ENCODE data around the gene PGGHG. TPM values are rescaled to one million over a fixed set of nuclear protein-coding genes. Genes with fewer than 3 reads are reported as not detected.

The PGGHG gene
- total RNA-seq, 1 donor from 2014 or later = 49.5 TPM

GRCh38 chr11:340539-341512, 51.9 kb downstream of the PGGHG start:
- no peak for DNase-seq (ENCODE audit: low spot score)
- H3K9me3 Mint-ChIP-seq (ENCODE audit: low read depth) = no peaks in the 10 kb centered on the region
- H3K27me3 Mint-ChIP-seq (ENCODE audit: low read depth) = no peaks in the 10 kb centered on the region
- no peak overlapping the region for H3K4me3 Mint-ChIP-seq (ENCODE audit: unreplicated experiment)
- peaks cover 12% of the 10 kb centered on the region for H3K4me1 Mint-ChIP-seq (ENCODE audit: low read depth)
- no peak overlapping the region for H3K27ac Mint-ChIP-seq (ENCODE audit: unreplicated experiment)
- H3K36me3 Mint-ChIP-seq (ENCODE audit: low read depth) = no peaks in the 10 kb centered on the region
- no peak for TF ChIP-seq CTCF (IDR thresholded peaks at IDR 0.05)

- H3K27me3 Mint-ChIP-seq (ENCODE audit: low read depth) = no peaks in the 10 kb centered on the region
- DNase-seq (ENCODE audit: low spot score) = no peak
- no peak for TF ChIP-seq CTCF (IDR thresholded peaks at IDR 0.05)
- no peaks in the 10 kb centered on the region for H3K4me1 Mint-ChIP-seq (ENCODE audit: low read depth)
- H3K36me3 Mint-ChIP-seq (ENCODE audit: low read depth) = no peaks in the 10 kb centered on the region
- no peak overlapping the region for H3K4me3 Mint-ChIP-seq (ENCODE audit: unreplicated experiment)
- no peaks in the 10 kb centered on the region for H3K9me3 Mint-ChIP-seq (ENCODE audit: low read depth)
- no peak overlapping the region for H3K27ac Mint-ChIP-seq (ENCODE audit: unreplicated experiment)
Measured at GRCh38 chr11:342328-342727, 53.4 kb downstream of the PGGHG start.

GRCh38 chr11:344836-345578, 56.1 kb downstream of the PGGHG start:
- Mint-ChIP-seq H3K9me3 (ENCODE audit: low read depth) (no peaks in the 10 kb centered on the region), H3K4me3 (ENCODE audit: unreplicated experiment) (no peak overlapping the region), H3K4me1 (ENCODE audit: low read depth) (no peaks in the 10 kb centered on the region), H3K36me3 (ENCODE audit: low read depth) (no peaks in the 10 kb centered on the region), H3K27me3 (ENCODE audit: low read depth) (no peaks in the 10 kb centered on the region), H3K27ac (ENCODE audit: unreplicated experiment) (no peak overlapping the region)
- DNase-seq (ENCODE audit: low spot score) = no peak
- TF ChIP-seq CTCF (IDR thresholded peaks at IDR 0.05) = no peak

Other genes with a start within 250 kb of the PGGHG start
- not detected in 3 replicates for gene SCGB1C1, start 96.0 kb upstream of the PGGHG start, total RNA-seq
- gene BET1L, start 81.7 kb upstream of the PGGHG start, total RNA-seq = 58.0 to 71.1 TPM (median 59.6 TPM) in 3 replicates
- gene RIC8A, start 81.4 kb upstream of the PGGHG start, total RNA-seq = 107 to 130 TPM (median 124 TPM) in 3 replicates
- 14.5 to 20.9 TPM (median 18.5 TPM) in 3 replicates for gene SIRT3, start 52.8 kb upstream of the PGGHG start, total RNA-seq
- 103 to 122 TPM (median 104 TPM) in 3 replicates for gene PSMD13, start 52.1 kb upstream of the PGGHG start, total RNA-seq
- gene NLRP6, start 10.7 kb upstream of the PGGHG start, total RNA-seq = not detected in 3 replicates
- gene IFITM5, start 10.4 kb downstream of the PGGHG start, total RNA-seq = not detected in 3 replicates
- gene IFITM2, start 18.7 kb downstream of the PGGHG start, total RNA-seq = 100 to 109 TPM (median 107 TPM) in 3 replicates
- 1.0 to 3.3 TPM (median 1.6 TPM) in 3 replicates for gene IFITM1, start 24.9 kb downstream of the PGGHG start, total RNA-seq
- 377 to 394 TPM (median 392 TPM) in 3 replicates for gene IFITM3, start 31.7 kb downstream of the PGGHG start, total RNA-seq
- gene B4GALNT4, start 80.4 kb downstream of the PGGHG start, total RNA-seq = 37.0 to 39.1 TPM (median 37.2 TPM) in 3 replicates
- gene PKP3, start 105.1 kb downstream of the PGGHG start, total RNA-seq = 0.56 to 0.92 TPM (median 0.85 TPM) in 3 replicates
- gene SIGIRR, start 125.9 kb downstream of the PGGHG start, total RNA-seq = 12.3 to 26.6 TPM (median 25.9 TPM) in 3 replicates
- gene ANO9, start 152.9 kb downstream of the PGGHG start, total RNA-seq = not detected in 3 replicates
- gene PTDSS2, start 161.2 kb downstream of the PGGHG start, total RNA-seq = 30.0 to 32.5 TPM (median 32.0 TPM) in 3 replicates
- gene RNH1, start 218.1 kb downstream of the PGGHG start, total RNA-seq = 146 to 166 TPM (median 161 TPM) in 3 replicates
- 65.1 to 77.7 TPM (median 68.0 TPM) in 3 replicates for gene HRAS, start 246.4 kb downstream of the PGGHG start, total RNA-seq
- gene LRRC56, start 248.4 kb downstream of the PGGHG start, total RNA-seq = 2.6 to 2.9 TPM (median 2.7 TPM) in 3 replicates